Adrenal gland (tissue), 5 donors: ENCODE results near the gene NSUN6.

Source experiments
- POLR2A ChIP-seq, 2 donors: fragments of 450-650 bp; IDR thresholded peaks; one replicate each; pipeline ENCODE4 v1.6.1; 2017; ENCODE audit warnings: antibody characterized with exemption in 2 of 2, mild to moderate bottlenecking in 2 of 2, moderate library complexity in 1 of 2
- TF ChIP-seq, protein P1 (sequence below), 6 experiments: fragments of 450-650 bp in 4 of 6; fragments of 200-600 bp in 2 of 6; sonication (generic) in 1 of 6; IDR thresholded peaks; 1 replicate in 5 of 6; 2 replicates in 1 of 6; pipeline versions ENCODE4 v1.5.1 to v1.8.0; 2016 to 2021; ENCODE audit warnings: antibody characterized with exemption in 6 of 6, mild to moderate bottlenecking in 2 of 6, moderate library complexity in 1 of 6
- donor health status: DM: no; HTN: no; CAD: no.

DNA sequence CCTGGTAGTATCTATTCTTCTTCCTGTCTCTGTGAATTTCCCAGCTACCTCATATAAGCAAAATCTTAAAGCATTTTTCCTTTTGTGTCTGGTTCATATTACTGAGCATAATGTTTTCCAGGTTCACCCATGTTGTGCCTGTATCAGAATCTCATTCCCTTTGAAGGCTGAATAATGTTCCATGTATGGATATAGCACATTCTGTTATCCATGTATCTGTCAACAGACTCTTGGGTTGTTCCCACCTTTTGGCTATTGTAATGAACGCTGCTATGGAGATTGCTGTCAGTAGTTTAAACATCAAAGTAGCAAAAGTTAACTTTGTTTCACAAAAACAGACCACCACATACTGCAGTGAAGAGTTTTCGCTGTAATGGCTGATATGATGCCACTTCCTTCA, 99.9 kb downstream of the NSUN6 start:
- TF ChIP-seq, protein P1, sequence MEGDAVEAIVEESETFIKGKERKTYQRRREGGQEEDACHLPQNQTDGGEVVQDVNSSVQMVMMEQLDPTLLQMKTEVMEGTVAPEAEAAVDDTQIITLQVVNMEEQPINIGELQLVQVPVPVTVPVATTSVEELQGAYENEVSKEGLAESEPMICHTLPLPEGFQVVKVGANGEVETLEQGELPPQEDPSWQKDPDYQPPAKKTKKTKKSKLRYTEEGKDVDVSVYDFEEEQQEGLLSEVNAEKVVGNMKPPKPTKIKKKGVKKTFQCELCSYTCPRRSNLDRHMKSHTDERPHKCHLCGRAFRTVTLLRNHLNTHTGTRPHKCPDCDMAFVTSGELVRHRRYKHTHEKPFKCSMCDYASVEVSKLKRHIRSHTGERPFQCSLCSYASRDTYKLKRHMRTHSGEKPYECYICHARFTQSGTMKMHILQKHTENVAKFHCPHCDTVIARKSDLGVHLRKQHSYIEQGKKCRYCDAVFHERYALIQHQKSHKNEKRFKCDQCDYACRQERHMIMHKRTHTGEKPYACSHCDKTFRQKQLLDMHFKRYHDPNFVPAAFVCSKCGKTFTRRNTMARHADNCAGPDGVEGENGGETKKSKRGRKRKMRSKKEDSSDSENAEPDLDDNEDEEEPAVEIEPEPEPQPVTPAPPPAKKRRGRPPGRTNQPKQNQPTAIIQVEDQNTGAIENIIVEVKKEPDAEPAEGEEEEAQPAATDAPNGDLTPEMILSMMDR (IDR thresholded peaks at IDR 0.05): no peak
- TF ChIP-seq POLR2A (IDR thresholded peaks at IDR 0.05): no peak
